Measurements from ENCODE around the gene ZNF514. TPM values are rescaled to one million over a fixed set of nuclear protein-coding genes. Genes with fewer than 3 reads are reported as not detected.
A peak's percentile ranks its signal among the peaks of the same experiment; 100 is the strongest.

Gene ZNF514
- polyA plus RNA-seq, 3 donors, result 2.8 to 9.6 (median 5.7) TPM

DNA sequence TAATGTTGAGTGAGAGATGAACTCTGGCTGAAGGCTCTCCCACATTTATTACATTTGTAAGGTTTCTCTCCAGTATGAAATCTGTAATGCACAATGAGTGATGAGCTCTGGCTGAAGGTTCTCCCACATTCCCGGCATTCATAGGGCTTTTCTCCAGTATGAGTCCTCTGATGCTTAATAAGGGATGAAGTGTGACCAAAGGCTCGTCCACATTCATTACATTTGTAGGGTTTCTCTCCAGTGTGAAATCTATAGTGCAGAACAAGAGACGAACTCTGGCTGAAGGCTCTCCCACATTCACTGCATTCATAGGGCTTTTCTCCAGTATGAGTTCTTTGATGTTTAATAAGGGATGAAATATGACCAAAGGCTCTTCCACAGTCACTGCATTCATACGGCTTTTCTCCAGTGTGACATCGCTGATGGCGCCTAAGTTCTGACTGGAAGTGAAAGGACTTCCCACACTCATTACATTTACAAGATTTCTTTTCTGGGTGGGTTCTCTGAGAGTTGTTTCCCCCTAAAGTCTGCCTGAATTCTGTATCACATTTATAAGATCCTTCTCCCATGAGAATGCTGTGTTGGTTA is 10.2 kb downstream of the ZNF514 start:
- Histone ChIP-seq H3K4me2 (replicated peaks; ENCODE audit: extremely low read depth, low read length, poor library complexity, severe bottlenecking) (no peak overlapping the region), H3K79me2 (ENCODE audit: insufficient read depth, low read length) (no peaks in the 10 kb centered on the region), H2AFZ (ENCODE audit: insufficient read depth, low read depth, low read length, poor library complexity, severe bottlenecking) (no peak overlapping the region), H3K4me1 (ENCODE audit: control insufficient read depth in 1 of 2, insufficient read depth in 2 of 2, low read length in 2 of 2) (no peaks in the 10 kb centered on the region), H3K9ac (ENCODE audit: insufficient read depth, low read length, poor library complexity, severe bottlenecking) (no peak overlapping the region), H3K27me3 (ENCODE audit: control insufficient read depth in 2 of 2, insufficient read depth in 2 of 2, low read length in 2 of 2) (no peaks in the 10 kb centered on the region), H3K36me3 (replicated peaks in 1 of 2; ENCODE audit: control insufficient read depth in 1 of 2, insufficient read depth in 2 of 2, low read length in 2 of 2) (peaks cover 14 to 55% of the 10 kb centered on the region in 2 donors), H3K27ac (ENCODE audit: low read depth in 1 of 2, low read length in 2 of 2) (no peak overlapping the region), H4K20me1 (ENCODE audit: insufficient read depth, low read length) (no peaks in the 10 kb centered on the region), H3K4me3 (replicated peaks in 1 of 3; ENCODE audit: low read depth in 2 of 3, low read length in 3 of 3) (peak overlapping the region in 1 of 3 experiments; percentile 13), H3K9me3 (replicated peaks in 1 of 2; ENCODE audit: control insufficient read depth in 1 of 2, insufficient read depth in 1 of 2, low read length in 2 of 2) (peaks cover 75 to 98% of the 10 kb centered on the region in 2 donors)
- Mint-ChIP-seq H3K27me3 (ENCODE audit: low read depth in 3 of 3) (peaks cover 0 to 2% (median 0%) of the 10 kb centered on the region in 3 donors), H3K4me3 (no peak overlapping the region), H3K36me3 (peaks cover 43 to 44% of the 10 kb centered on the region in 2 donors), H3K9me3 (peaks cover 59 to 92% (median 82%) of the 10 kb centered on the region in 7 donors), H3K4me1 (no peaks in the 10 kb centered on the region), H3K27ac (peak overlapping the region in 1 of 7 donors; percentile 3)
- no peak for TF ChIP-seq CTCF (IDR thresholded peaks at IDR 0.05)
- no peak for DNase-seq
- WGBS (ENCODE audit: insufficient coverage), result no CpG with 5 or more reads among the region's 6 CpGs
- intact Hi-C loops (cut with micrococcal nuclease), result no loop called here

- intact Hi-C loops (cut with micrococcal nuclease), result no loop called here
- Histone ChIP-seq H2AFZ (ENCODE audit: insufficient read depth, low read depth, low read length, poor library complexity, severe bottlenecking) (no peak overlapping the region), H3K4me2 (replicated peaks; ENCODE audit: extremely low read depth, low read length, poor library complexity, severe bottlenecking) (no peak overlapping the region), H3K27ac (ENCODE audit: low read depth in 1 of 2, low read length in 2 of 2) (no peak overlapping the region), H3K79me2 (ENCODE audit: insufficient read depth, low read length) (no peaks in the 10 kb centered on the region), H3K27me3 (ENCODE audit: control insufficient read depth in 2 of 2, insufficient read depth in 2 of 2, low read length in 2 of 2) (no peaks in the 10 kb centered on the region), H3K36me3 (replicated peaks in 1 of 2; ENCODE audit: control insufficient read depth in 1 of 2, insufficient read depth in 2 of 2, low read length in 2 of 2) (peaks cover 0 to under 1% of the 10 kb centered on the region in 2 donors), H4K20me1 (ENCODE audit: insufficient read depth, low read length) (no peaks in the 10 kb centered on the region), H3K9me3 (replicated peaks in 1 of 2; ENCODE audit: control insufficient read depth in 1 of 2, insufficient read depth in 1 of 2, low read length in 2 of 2) (peaks cover 66 to 95% of the 10 kb centered on the region in 2 donors), H3K4me1 (ENCODE audit: control insufficient read depth in 1 of 2, insufficient read depth in 2 of 2, low read length in 2 of 2) (no peaks in the 10 kb centered on the region), H3K9ac (ENCODE audit: insufficient read depth, low read length, poor library complexity, severe bottlenecking) (no peak overlapping the region), H3K4me3 (replicated peaks in 1 of 3; ENCODE audit: low read depth in 2 of 3, low read length in 3 of 3) (no peak overlapping the region)
- Mint-ChIP-seq H3K27me3 (ENCODE audit: low read depth in 3 of 3) (peaks cover 0 to 2% (median 0%) of the 10 kb centered on the region in 3 donors), H3K4me3 (no peak overlapping the region), H3K4me1 (no peaks in the 10 kb centered on the region), H3K36me3 (peaks cover 0 to 3% of the 10 kb centered on the region in 2 donors), H3K9me3 (peaks cover 47 to 91% (median 89%) of the 10 kb centered on the region in 7 donors), H3K27ac (no peak overlapping the region)
- no peak for TF ChIP-seq CTCF (IDR thresholded peaks at IDR 0.05)
- DNase-seq, result no peak
- WGBS (ENCODE audit: insufficient coverage), result 100% methylated on average over 2 of the region's 2 CpGs
Measured at GRCh38 chr2:95143838-95144237, 15.8 kb downstream of the ZNF514 start.
